Measurements from ENCODE around the gene C22orf23.
"Not testable (repeated sequence)": the region's sequence is repeated elsewhere in the genome, so short reads cannot be mapped to it uniquely, and the experiment has no call there.

C22orf23 gene

GRCh38 chr22:37976547-37976946 lies 23.1 kb upstream of the C22orf23 start:
- no peak overlapping the region for H3K9ac ChIP-seq (ENCODE audit: low read depth, low read length)
- peaks cover 3% of the 10 kb centered on the region for H3K4me1 ChIP-seq (ENCODE audit: control insufficient read depth, insufficient read depth, low read length)
- H3K27me3 ChIP-seq (ENCODE audit: control insufficient read depth, insufficient read depth, low read length): no peaks in the 10 kb centered on the region

GRCh38 chr22:37976022-37976421 lies 22.6 kb upstream of the C22orf23 start:
- peaks cover 22% of the 10 kb centered on the region for H3K36me3 ChIP-seq (ENCODE audit: control insufficient read depth, insufficient read depth, low read length)
- not testable (repeated sequence) for H3K27me3 ChIP-seq (ENCODE audit: control insufficient read depth, insufficient read depth, low read length); H3K4me1 ChIP-seq (ENCODE audit: control insufficient read depth, insufficient read depth, low read length); H3K9me3 ChIP-seq (ENCODE audit: control insufficient read depth, insufficient read depth, low read length); H3K9ac ChIP-seq (ENCODE audit: low read depth, low read length); H3K4me3 ChIP-seq (ENCODE audit: low read depth, low read length)

More at GRCh38 chr22:37976547-37976946, 23.1 kb upstream of the C22orf23 start:
- Histone ChIP-seq H3K4me3 (ENCODE audit: low read depth, low read length) (no peak overlapping the region), H3K9me3 (ENCODE audit: control insufficient read depth, insufficient read depth, low read length) (no peaks in the 10 kb centered on the region), H3K36me3 (ENCODE audit: control insufficient read depth, insufficient read depth, low read length) (peaks cover 22% of the 10 kb centered on the region)

GRCh38 chr22:37975153-37975552 lies 21.8 kb upstream of the C22orf23 start:
- Histone ChIP-seq H3K9ac (ENCODE audit: low read depth, low read length) (no peak overlapping the region), H3K27me3 (ENCODE audit: control insufficient read depth, insufficient read depth, low read length) (no peaks in the 10 kb centered on the region), H3K36me3 (ENCODE audit: control insufficient read depth, insufficient read depth, low read length) (peaks cover 22% of the 10 kb centered on the region), H3K4me1 (ENCODE audit: control insufficient read depth, insufficient read depth, low read length) (peaks cover 12% of the 10 kb centered on the region), H3K9me3 (ENCODE audit: control insufficient read depth, insufficient read depth, low read length) (no peaks in the 10 kb centered on the region), H3K4me3 (ENCODE audit: low read depth, low read length) (no peak overlapping the region)

- Histone ChIP-seq H3K27me3 (ENCODE audit: control insufficient read depth, insufficient read depth, low read length) (no peaks in the 10 kb centered on the region), H3K4me1 (ENCODE audit: control insufficient read depth, insufficient read depth, low read length) (peaks cover 12% of the 10 kb centered on the region)
Observed at GRCh38 chr22:37973271-37974170, 20.1 kb upstream of the C22orf23 start.

GRCh38 chr22:37972527-37972926 lies 19.1 kb upstream of the C22orf23 start:
- H3K36me3 ChIP-seq (ENCODE audit: control insufficient read depth, insufficient read depth, low read length): peaks cover 25% of the 10 kb centered on the region
- no peak overlapping the region for H3K4me3 ChIP-seq (ENCODE audit: low read depth, low read length)
- no peak overlapping the region for H3K9ac ChIP-seq (ENCODE audit: low read depth, low read length)
- peaks cover 12% of the 10 kb centered on the region for H3K4me1 ChIP-seq (ENCODE audit: control insufficient read depth, insufficient read depth, low read length)
- H3K9me3 ChIP-seq (ENCODE audit: control insufficient read depth, insufficient read depth, low read length): no peaks in the 10 kb centered on the region
- H3K27me3 ChIP-seq (ENCODE audit: control insufficient read depth, insufficient read depth, low read length): no peaks in the 10 kb centered on the region

More at GRCh38 chr22:37973271-37974170, 20.1 kb upstream of the C22orf23 start:
- H3K36me3 ChIP-seq (ENCODE audit: control insufficient read depth, insufficient read depth, low read length): peaks cover 24% of the 10 kb centered on the region
- no peaks in the 10 kb centered on the region for H3K9me3 ChIP-seq (ENCODE audit: control insufficient read depth, insufficient read depth, low read length)
- no peak overlapping the region for H3K9ac ChIP-seq (ENCODE audit: low read depth, low read length)
- no peak overlapping the region for H3K4me3 ChIP-seq (ENCODE audit: low read depth, low read length)

- no peak overlapping the region for H3K4me3 ChIP-seq (ENCODE audit: low read depth, low read length)
- peaks cover 12% of the 10 kb centered on the region for H3K4me1 ChIP-seq (ENCODE audit: control insufficient read depth, insufficient read depth, low read length)
- no peak overlapping the region for H3K9ac ChIP-seq (ENCODE audit: low read depth, low read length)
- H3K9me3 ChIP-seq (ENCODE audit: control insufficient read depth, insufficient read depth, low read length): no peaks in the 10 kb centered on the region
- H3K27me3 ChIP-seq (ENCODE audit: control insufficient read depth, insufficient read depth, low read length): no peaks in the 10 kb centered on the region
- H3K36me3 ChIP-seq (ENCODE audit: control insufficient read depth, insufficient read depth, low read length): peaks cover 31% of the 10 kb centered on the region
Observed at GRCh38 chr22:37971475-37972434, 18.4 kb upstream of the C22orf23 start.

GRCh38 chr22:37970864-37971263 lies 17.5 kb upstream of the C22orf23 start:
- peaks cover 12% of the 10 kb centered on the region for H3K4me1 ChIP-seq (ENCODE audit: control insufficient read depth, insufficient read depth, low read length)
- H3K9ac ChIP-seq (ENCODE audit: low read depth, low read length): no peak overlapping the region
- no peaks in the 10 kb centered on the region for H3K9me3 ChIP-seq (ENCODE audit: control insufficient read depth, insufficient read depth, low read length)
- H3K36me3 ChIP-seq (ENCODE audit: control insufficient read depth, insufficient read depth, low read length): peaks cover 27% of the 10 kb centered on the region
- H3K27me3 ChIP-seq (ENCODE audit: control insufficient read depth, insufficient read depth, low read length): no peaks in the 10 kb centered on the region
- no peak overlapping the region for H3K4me3 ChIP-seq (ENCODE audit: low read depth, low read length)

GRCh38 chr22:37968452-37969251 lies 15.3 kb upstream of the C22orf23 start:
- no peaks in the 10 kb centered on the region for H3K9me3 ChIP-seq (ENCODE audit: control insufficient read depth, insufficient read depth, low read length)
- peaks cover 12% of the 10 kb centered on the region for H3K4me1 ChIP-seq (ENCODE audit: control insufficient read depth, insufficient read depth, low read length)
- H3K27me3 ChIP-seq (ENCODE audit: control insufficient read depth, insufficient read depth, low read length): no peaks in the 10 kb centered on the region
- H3K9ac ChIP-seq (ENCODE audit: low read depth, low read length): no peak overlapping the region
- peaks cover 18% of the 10 kb centered on the region for H3K36me3 ChIP-seq (ENCODE audit: control insufficient read depth, insufficient read depth, low read length)
- H3K4me3 ChIP-seq (ENCODE audit: low read depth, low read length): no peak overlapping the region

- Histone ChIP-seq H3K4me3 (ENCODE audit: low read depth, low read length) (no peak overlapping the region), H3K36me3 (ENCODE audit: control insufficient read depth, insufficient read depth, low read length) (peaks cover 15% of the 10 kb centered on the region), H3K4me1 (ENCODE audit: control insufficient read depth, insufficient read depth, low read length) (peaks cover 12% of the 10 kb centered on the region), H3K9ac (ENCODE audit: low read depth, low read length) (no peak overlapping the region), H3K9me3 (ENCODE audit: control insufficient read depth, insufficient read depth, low read length) (no peaks in the 10 kb centered on the region), H3K27me3 (ENCODE audit: control insufficient read depth, insufficient read depth, low read length) (no peaks in the 10 kb centered on the region)
Observed at GRCh38 chr22:37967637-37968451, 14.4 kb upstream of the C22orf23 start.

GRCh38 chr22:37967147-37967546 lies 13.7 kb upstream of the C22orf23 start:
- H3K27me3 ChIP-seq (ENCODE audit: control insufficient read depth, insufficient read depth, low read length): no peaks in the 10 kb centered on the region
- peaks cover 11% of the 10 kb centered on the region for H3K36me3 ChIP-seq (ENCODE audit: control insufficient read depth, insufficient read depth, low read length)
- H3K9me3 ChIP-seq (ENCODE audit: control insufficient read depth, insufficient read depth, low read length): no peaks in the 10 kb centered on the region
- H3K4me3 ChIP-seq (ENCODE audit: low read depth, low read length): no peak overlapping the region
- no peak overlapping the region for H3K9ac ChIP-seq (ENCODE audit: low read depth, low read length)
- H3K4me1 ChIP-seq (ENCODE audit: control insufficient read depth, insufficient read depth, low read length): peaks cover 10% of the 10 kb centered on the region
